PC-9 (cell line): ENCODE measurements around the gene MAML3. TPM values are rescaled to one million over a fixed set of nuclear protein-coding genes. Genes with fewer than 3 reads are reported as not detected.
A peak's percentile ranks its signal among the peaks of the same experiment; 100 is the strongest.

ENCODE experiments used
- BruUV-seq: library from RNA; stranded (reverse); fragments of 400-500 nt; replicated peaks from 2 replicates; lab custom pipeline; 2021; lab: Mats Ljungman, UMichigan
- CTCF ChIA-PET: fragments of 300-600 bp; sonication (Branson Sonifier 250); formaldehyde crosslinking; loops from one replicate; lab custom pipeline; 2022; ENCODE audit warnings: antibody characterized with exemption; lab: Charles Lee
- POLR2A ChIA-PET: fragments of 300-600 bp; sonication (Branson Sonifier 250); formaldehyde crosslinking; loops from one replicate; lab custom pipeline; 2022; ENCODE audit warnings: antibody characterized with exemption; ENCODE audit not compliant: unreplicated experiment; lab: Charles Lee
- DNase-seq, 2 experiments: peaks; one replicate each; pipeline versions ENCODE4 v3.0.0 to v3.0.0-alpha.2; 2015 to 2022; ENCODE audit warnings: mixed read lengths in 1 of 2
- H2AFZ ChIP-seq: fragments of 200-600 bp; sonication (generic); 2 replicates; pipeline ENCODE4 v1.8.1; 2017; ENCODE audit warnings: antibody characterized with exemption
- H3F3A ChIP-seq: fragments of 200-600 bp; sonication (generic); 2 replicates; pipeline ENCODE4 v1.8.1; 2017; ENCODE audit warnings: antibody characterized with exemption, mild to moderate bottlenecking, low read depth; ENCODE audit not compliant: insufficient read depth
- H3K27ac ChIP-seq: fragments of 200-600 bp; sonication (generic); 2 replicates; pipeline ENCODE4 v1.6.1; 2016; ENCODE audit warnings: mixed run types
- H3K27me3 ChIP-seq: fragments of 200-600 bp; sonication (generic); 2 replicates; pipeline ENCODE4 v1.6.1; 2016; ENCODE audit warnings: low read depth, mixed run types; ENCODE audit not compliant: insufficient read depth
- H3K36me3 ChIP-seq: fragments of 200-600 bp; sonication (generic); 2 replicates; pipeline ENCODE4 v1.6.1; 2016; ENCODE audit warnings: low read depth, mixed run types
- H3K4me1 ChIP-seq: fragments of 200-600 bp; sonication (generic); replicated peaks from 2 replicates; pipeline ENCODE4 v1.6.1; 2016; ENCODE audit warnings: mixed run types; ENCODE audit not compliant: insufficient read depth
- H3K4me2 ChIP-seq: fragments of 200-600 bp; sonication (generic); 2 replicates; pipeline ENCODE4 v1.6.1; 2017; ENCODE audit warnings: mixed run types
- H3K4me3 ChIP-seq: fragments of 200-600 bp; sonication (generic); 2 replicates; pipeline ENCODE4 v1.6.1; 2016; ENCODE audit warnings: mixed run types
- H3K79me2 ChIP-seq: fragments of 200-600 bp; sonication (generic); 2 replicates; pipeline ENCODE4 v1.6.1; 2017; ENCODE audit warnings: low read depth, mixed run types
- H3K9me2 ChIP-seq: fragments of 200-600 bp; sonication (generic); 2 replicates; pipeline ENCODE4 v1.8.1; 2017; ENCODE audit warnings: mild to moderate bottlenecking; ENCODE audit not compliant: insufficient read depth
- H3K9me3 ChIP-seq: fragments of 200-600 bp; sonication (generic); 2 replicates; pipeline ENCODE4 v1.8.1; 2016; ENCODE audit warnings: low read depth; ENCODE audit not compliant: insufficient read depth
- H4K20me1 ChIP-seq: fragments of 200-600 bp; sonication (generic); 2 replicates; pipeline ENCODE4 v1.8.1; 2017; ENCODE audit not compliant: insufficient read depth
- EZH2 ChIP-seq: fragments of 200-600 bp; sonication (generic); IDR thresholded peaks from 2 replicates; pipeline ENCODE4 v1.8.0; 2017; ENCODE audit warnings: antibody characterized with exemption, low read depth
- intact Hi-C: fragments of 100-400 bp; cut with micrococcal nuclease; formaldehyde crosslinking; loops from one replicate; pipeline ENCODE4 v1.10.0; 2022; ENCODE audit not compliant: unreplicated experiment
- total RNA-seq: library from RNA; stranded (reverse); gene quantifications from 2 replicates; pipeline ENCODE4 v1.2.3, GENCODE V29; 2021
- TF ChIP-seq, protein P1 (sequence below): fragments of 200-600 bp; sonication (generic); conservative IDR thresholded peaks from 2 replicates; pipeline ENCODE4 v1.6.1; 2017; ENCODE audit warnings: mixed run types, antibody characterized with exemption, mild to moderate bottlenecking, moderate library complexity

Gene MAML3
- total RNA-seq, 1 experiment from 2014 or later: 15.2 TPM

DNA sequence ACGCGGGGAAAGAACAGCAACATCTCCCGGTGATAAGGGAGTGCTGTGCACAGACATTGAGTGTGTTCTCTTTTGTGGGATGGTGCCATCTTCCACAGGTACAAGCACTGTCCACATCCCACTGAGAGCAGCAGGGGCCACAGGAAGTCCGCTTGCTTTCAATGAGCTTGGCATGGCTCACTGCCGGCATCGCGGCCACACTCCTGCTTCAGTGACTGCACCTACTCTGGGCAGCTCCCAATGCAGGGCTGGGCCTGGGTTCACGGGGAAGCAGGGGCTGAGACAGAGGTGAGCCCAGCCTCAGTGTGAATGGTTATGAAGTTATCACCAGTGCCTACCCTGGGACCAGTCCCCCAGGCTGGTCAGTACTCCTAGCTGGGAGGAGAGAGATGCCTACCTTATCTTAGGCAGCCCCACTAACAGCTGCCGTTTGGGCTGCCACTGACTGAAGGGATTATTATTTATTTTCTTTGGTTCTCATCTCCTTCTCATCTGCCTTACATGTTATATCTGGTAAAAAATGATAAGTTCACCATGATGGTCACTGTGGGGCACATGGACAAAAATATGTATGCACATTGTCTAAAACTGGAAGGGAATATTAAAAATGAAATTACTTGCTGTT lies 389.2 kb downstream of the MAML3 start:
- Histone ChIP-seq H3K9me2 (no peaks in the 10 kb centered on the region), H3K36me3 (no peaks in the 10 kb centered on the region), H2AFZ (no peak overlapping the region), H3K9me3 (no peaks in the 10 kb centered on the region), H3K27ac (no peak overlapping the region), H3K4me2 (no peak overlapping the region), H3F3A (no peaks in the 10 kb centered on the region), H3K4me3 (no peak overlapping the region), H3K4me1 (no peaks in the 10 kb centered on the region), H3K79me2 (no peaks in the 10 kb centered on the region), H3K27me3 (no peaks in the 10 kb centered on the region), H4K20me1 (no peaks in the 10 kb centered on the region)
- no TSS peak for BruUV-seq
- ChIA-PET POLR2A (no interaction called here), CTCF (no interaction called here)
- no peak for DNase-seq
- intact Hi-C loops: no loop called here
- TF ChIP-seq EZH2: no peak
- TF ChIP-seq, protein P1, sequence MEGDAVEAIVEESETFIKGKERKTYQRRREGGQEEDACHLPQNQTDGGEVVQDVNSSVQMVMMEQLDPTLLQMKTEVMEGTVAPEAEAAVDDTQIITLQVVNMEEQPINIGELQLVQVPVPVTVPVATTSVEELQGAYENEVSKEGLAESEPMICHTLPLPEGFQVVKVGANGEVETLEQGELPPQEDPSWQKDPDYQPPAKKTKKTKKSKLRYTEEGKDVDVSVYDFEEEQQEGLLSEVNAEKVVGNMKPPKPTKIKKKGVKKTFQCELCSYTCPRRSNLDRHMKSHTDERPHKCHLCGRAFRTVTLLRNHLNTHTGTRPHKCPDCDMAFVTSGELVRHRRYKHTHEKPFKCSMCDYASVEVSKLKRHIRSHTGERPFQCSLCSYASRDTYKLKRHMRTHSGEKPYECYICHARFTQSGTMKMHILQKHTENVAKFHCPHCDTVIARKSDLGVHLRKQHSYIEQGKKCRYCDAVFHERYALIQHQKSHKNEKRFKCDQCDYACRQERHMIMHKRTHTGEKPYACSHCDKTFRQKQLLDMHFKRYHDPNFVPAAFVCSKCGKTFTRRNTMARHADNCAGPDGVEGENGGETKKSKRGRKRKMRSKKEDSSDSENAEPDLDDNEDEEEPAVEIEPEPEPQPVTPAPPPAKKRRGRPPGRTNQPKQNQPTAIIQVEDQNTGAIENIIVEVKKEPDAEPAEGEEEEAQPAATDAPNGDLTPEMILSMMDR: no peak

DNA sequence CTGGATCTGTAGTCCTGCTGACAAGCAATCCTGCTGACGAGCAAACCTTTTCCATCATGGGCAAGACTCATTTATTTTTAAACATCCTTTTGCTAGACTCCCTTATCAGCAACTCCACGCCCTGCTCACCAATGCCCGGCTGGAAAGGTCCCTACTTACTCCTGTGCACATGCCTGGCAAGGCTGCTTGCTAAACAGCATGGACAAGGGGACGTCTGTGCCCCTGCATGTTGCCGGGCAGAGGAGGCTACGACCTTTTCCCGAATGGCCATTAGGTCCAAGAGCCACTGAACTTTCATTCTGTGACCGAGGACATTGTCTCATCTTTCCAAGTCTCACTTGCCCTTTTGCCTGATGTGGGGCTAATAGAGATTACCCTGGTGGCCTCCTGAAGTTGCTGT lies 389.8 kb downstream of the MAML3 start:
- Histone ChIP-seq H3K9me2 (no peaks in the 10 kb centered on the region), H3K4me3 (no peak overlapping the region), H4K20me1 (no peaks in the 10 kb centered on the region; the same call in 1 of the 2 replicates), H2AFZ (no peak overlapping the region), H3K9me3 (no peaks in the 10 kb centered on the region), H3K4me2 (peak overlapping the region; percentile 26; the same call in 1 of the 2 replicates), H3K27ac (no peak overlapping the region), H3K27me3 (no peaks in the 10 kb centered on the region), H3K36me3 (no peaks in the 10 kb centered on the region), H3K79me2 (no peaks in the 10 kb centered on the region), H3K4me1 (no peaks in the 10 kb centered on the region), H3F3A (no peaks in the 10 kb centered on the region)
- intact Hi-C loops: no loop called here
- no peak for DNase-seq
- ChIA-PET CTCF (no interaction called here), POLR2A (no interaction called here)
- TF ChIP-seq, protein P1: no peak
- TF ChIP-seq EZH2: no peak
- BruUV-seq: no TSS peak

DNA sequence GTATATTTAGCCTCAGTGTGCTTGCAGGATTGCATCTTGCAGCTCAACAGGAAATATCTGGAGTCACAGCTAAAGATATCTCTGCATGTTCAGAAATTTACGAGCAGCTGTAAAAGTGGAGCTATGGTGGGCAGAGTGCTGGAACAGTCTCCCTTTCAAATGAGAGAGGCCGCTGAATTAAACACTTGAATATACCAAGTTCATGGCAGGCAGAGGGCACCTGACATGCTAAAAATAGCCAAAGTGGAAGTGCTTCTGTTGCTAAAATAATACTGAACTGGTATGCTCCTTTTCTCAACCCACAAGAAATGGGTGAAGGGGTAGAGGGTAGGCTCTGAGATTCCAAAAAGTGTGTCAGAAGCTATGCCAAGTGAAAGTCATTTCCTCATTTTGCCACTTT lies 390.3 kb downstream of the MAML3 start:
- no peaks in the 10 kb centered on the region for H3K4me1 ChIP-seq
- H3K36me3 ChIP-seq: no peaks in the 10 kb centered on the region
- no peaks in the 10 kb centered on the region for H3K9me3 ChIP-seq
- no peaks in the 10 kb centered on the region for H3K9me2 ChIP-seq
- peak overlapping the region; percentile 26; the same call in 1 of the 2 replicates for H3K4me2 ChIP-seq
- BruUV-seq: no TSS peak
- intact Hi-C loops: no loop called here
- no peak overlapping the region for H3K4me3 ChIP-seq
- ChIA-PET POLR2A (no interaction called here), CTCF (no interaction called here)
- no peaks in the 10 kb centered on the region; the same call in 1 of the 2 replicates for H4K20me1 ChIP-seq
- no peaks in the 10 kb centered on the region for H3F3A ChIP-seq
- TF ChIP-seq, protein P1: no peak
- no peak for TF ChIP-seq EZH2
- H3K27me3 ChIP-seq: no peaks in the 10 kb centered on the region
- H3K79me2 ChIP-seq: no peaks in the 10 kb centered on the region
- no peak overlapping the region for H3K27ac ChIP-seq
- no peak overlapping the region for H2AFZ ChIP-seq
- no peak for DNase-seq
